GM21528 (cell line): ENCODE results near the gene ACOX2.

Source experiments
- ATAC-seq: cut with Tn5 transposase; IDR thresholded peaks from one replicate; pipeline ENCODE4 v1.9.1; 2021; ENCODE audit warnings: mild to moderate bottlenecking, moderate library complexity; ENCODE audit not compliant: unreplicated experiment, low FRiP score

Gene ACOX2

GRCh38 chr3:58478781-58479180 lies 58.2 kb downstream of the ACOX2 start:
- ATAC-seq, result no peak

GRCh38 chr3:58474967-58475578 lies 61.9 kb downstream of the ACOX2 start:
- ATAC-seq, result no peak

GRCh38 chr3:58474348-58474911 lies 62.6 kb downstream of the ACOX2 start:
- no peak for ATAC-seq

DNA sequence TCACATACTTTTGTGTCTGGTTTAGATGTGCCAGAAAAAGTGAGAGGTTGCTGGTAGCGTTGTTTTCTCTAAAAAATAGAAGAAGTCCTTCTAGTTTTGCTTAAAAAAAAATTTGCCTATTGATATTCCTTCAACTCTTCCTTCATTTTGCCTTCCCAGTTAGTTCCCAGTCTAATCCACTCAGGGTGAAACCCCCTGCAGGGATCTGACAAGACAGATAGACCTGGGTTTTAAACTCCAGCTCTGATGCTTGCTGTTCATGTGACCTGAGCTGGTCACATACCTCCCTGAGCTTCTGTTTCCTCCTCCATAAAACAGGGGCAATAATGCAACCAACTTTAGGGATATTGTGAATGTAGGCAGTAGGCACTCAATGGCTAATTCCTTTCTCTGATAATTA lies 63.7 kb downstream of the ACOX2 start:
- ATAC-seq, result no peak

DNA sequence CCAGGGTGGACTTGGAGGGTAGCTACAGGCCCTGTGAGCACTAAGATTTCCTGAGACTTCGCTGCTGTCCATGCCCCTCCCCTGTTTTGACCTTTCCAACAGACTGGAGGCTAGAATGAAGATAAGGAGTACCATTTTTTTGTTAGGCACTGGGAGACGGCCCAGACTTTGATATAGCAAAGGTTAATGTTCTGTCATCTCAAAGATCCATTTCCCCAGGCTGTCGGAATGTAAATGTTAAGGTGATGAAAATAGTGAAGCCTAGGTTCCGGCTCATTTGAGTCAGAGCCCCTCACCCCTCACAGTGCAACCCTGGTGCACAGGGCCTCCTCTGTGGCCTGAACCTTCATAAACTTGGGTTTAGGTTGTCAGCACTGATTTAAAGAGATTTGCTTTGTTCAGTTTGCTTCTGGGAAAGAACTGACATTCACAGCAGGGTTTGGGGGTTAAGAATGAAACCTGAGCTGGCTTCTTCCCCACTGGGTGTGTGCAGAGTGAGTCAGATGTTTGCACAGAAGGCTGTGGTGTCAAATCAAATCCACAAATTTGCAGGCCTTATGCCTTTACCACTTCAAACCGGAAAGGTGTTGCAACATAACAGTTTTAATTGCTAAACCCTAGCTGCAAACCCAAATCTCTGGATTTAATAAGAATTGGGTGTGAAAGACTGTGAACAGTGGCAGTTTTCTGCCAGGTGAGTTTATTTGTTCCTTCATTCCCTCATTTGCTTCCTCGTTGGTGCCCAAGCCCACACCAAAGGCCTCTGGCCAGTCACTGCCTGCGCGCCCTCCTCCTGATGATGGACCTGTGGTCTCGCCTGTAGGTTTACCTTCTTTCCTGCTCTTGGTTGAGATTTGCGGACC lies 65.7 kb downstream of the ACOX2 start:
- no peak for ATAC-seq

GRCh38 chr3:58470363-58471024 lies 66.5 kb downstream of the ACOX2 start:
- ATAC-seq, result no peak

DNA sequence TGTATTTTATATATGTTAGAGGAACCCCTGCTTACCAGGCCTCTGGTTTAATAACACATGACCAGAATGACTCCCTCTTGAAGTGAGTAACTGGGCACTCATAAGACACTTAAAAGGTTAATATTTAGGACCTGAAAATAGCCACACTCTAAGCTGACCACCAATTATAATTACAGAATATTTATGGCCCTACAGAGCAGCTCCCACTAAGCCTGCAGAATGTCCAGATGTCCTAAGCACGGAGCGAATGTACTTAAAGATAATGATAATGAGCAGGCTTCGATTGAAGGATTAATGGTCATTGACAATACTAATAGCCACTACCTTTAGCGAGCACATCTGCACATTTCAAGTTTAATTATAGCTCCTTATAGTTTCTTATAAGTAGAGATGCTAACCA lies 67.9 kb downstream of the ACOX2 start:
- no peak for ATAC-seq

DNA sequence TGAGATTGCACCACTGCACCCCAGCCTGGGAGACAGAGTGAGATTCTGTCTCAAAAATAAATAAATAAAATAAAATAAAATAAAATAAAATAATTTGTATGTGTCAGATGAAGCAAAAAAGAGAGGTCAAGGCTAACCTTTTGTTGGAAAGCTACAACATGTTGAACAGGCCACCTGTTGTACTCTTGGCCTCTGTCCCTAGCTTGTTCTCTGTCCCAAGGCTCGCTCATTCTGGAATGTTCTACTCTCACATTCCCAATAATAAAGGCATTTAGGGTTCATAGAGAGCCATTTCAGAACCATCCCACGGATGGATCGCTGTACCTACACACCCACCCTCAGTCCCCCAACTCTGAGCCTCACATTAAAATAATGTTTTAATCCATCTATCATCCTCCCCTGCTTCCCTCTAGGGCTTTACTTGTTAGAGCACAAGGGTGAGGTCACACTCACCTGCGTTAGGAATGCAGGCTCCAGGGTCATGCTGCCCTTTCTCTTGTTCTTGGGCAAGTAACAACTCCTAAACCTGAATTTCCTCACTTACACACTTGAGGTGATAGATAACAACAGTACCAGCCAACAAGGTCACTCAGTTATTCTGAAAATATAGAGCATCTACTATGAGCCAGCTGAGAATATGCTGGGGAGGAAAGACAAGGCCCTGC lies 70.0 kb downstream of the ACOX2 start:
- no peak for ATAC-seq

GRCh38 chr3:58464866-58465265 lies 72.1 kb downstream of the ACOX2 start:
- ATAC-seq, result no peak

DNA sequence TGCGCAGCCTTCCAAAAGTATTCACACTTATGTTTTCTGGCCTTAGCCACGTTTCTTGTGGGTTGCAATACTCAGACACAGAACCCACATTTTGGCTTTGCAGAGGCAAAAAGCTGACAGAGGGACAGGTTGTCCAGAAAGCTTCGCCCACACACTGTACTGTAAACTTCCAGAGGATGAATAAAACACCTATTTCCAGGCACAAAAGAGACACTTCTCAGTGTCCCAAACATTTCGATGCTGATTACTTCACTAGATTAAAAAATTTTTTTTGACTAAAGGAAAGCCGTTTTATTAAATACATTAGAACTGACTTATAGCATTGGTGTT lies 73.1 kb downstream of the ACOX2 start:
- no peak for ATAC-seq

GRCh38 chr3:58463181-58463941 lies 73.6 kb downstream of the ACOX2 start:
- no peak for ATAC-seq

DNA sequence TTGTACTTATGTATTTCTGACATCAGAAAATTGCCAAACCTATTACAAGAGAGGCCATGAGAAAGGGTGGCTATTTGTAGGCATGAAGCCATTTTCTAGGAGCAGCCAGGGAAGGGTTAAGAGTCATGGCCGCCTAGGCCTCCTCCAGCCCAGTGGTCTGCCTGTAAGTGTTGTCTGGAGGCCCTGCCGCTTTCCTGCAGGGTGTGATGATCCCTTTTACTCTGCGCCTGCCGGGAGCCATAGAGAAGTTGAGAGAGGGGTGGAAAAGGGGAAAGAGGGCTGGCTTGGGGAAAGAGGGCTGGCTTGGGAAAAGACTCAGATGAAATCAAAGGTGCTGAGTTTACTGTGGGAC lies 74.2 kb downstream of the ACOX2 start:
- ATAC-seq, result no peak

GRCh38 chr3:58459160-58459559 lies 77.8 kb downstream of the ACOX2 start:
- no peak for ATAC-seq
